ENCODE measurements around the gene EIF3K. TPM values are rescaled to one million over a fixed set of nuclear protein-coding genes. Genes with fewer than 3 reads are reported as not detected.

The EIF3K gene
- total and polyA plus RNA-seq, 2 of the 8 experiments (the other 6 are each of a cell fraction or from before 2014, with no cell fraction given), result 329 to 937 TPM

- TF ChIP-seq CHD7 (IDR thresholded peaks at IDR 0.05; ENCODE audit: insufficient replicate concordance, low read length) (no peak), TCF12 (IDR thresholded peaks at IDR 0.05; ENCODE audit: low read depth, low read length) (0 out of 2 replicates have a peak, but pooled peaks have one; percentile 11), SIN3A (conservative IDR thresholded peaks at IDR 0.05 in 1 of 2, IDR thresholded peaks at IDR 0.05 in 1 of 2; ENCODE audit: low read depth in 1 of 2, low read length in 2 of 2) (0 out of 4 replicates have a peak, but pooled peaks of 1 of the 2 experiments have one; percentile 4), ASH2L (IDR thresholded peaks at IDR 0.05; ENCODE audit: low read length) (peak; percentile 37), PHF8 (conservative IDR thresholded peaks at IDR 0.05; ENCODE audit: low read depth, low read length) (peak; percentile 55; the same call in 1 of the 2 replicates), RBBP5 (IDR thresholded peaks at IDR 0.05; ENCODE audit: borderline replicate concordance, low read depth, low read length) (0 out of 2 replicates have a peak, but pooled peaks have one; percentile 45), ATF3 (IDR thresholded peaks at IDR 0.05; ENCODE audit: insufficient read depth, low read depth, low read length) (no peak), JUN (IDR thresholded peaks at IDR 0.05; ENCODE audit: low read depth, low read length) (no peak)
Observed at GRCh38 chr19:38596057-38596981, 22.7 kb upstream of the EIF3K start (continued).

Data from H1 (cell line).